Omental fat pad (tissue), 4 donors: ENCODE measurements around the gene MTF2. TPM values are rescaled to one million over a fixed set of nuclear protein-coding genes. Genes with fewer than 3 reads are reported as not detected.

Experiments
- ATAC-seq: fragments of 150-250 bp; one replicate; pipeline ENCODE4 v1.9.1; 2016; ENCODE audit warnings: mild to moderate bottlenecking, moderate library complexity; ENCODE audit not compliant: low FRiP score
- DNase-seq: peaks from one replicate; pipeline ENCODE4 v3.0.0-alpha.2; 2019; ENCODE audit warnings: low spot score
- CTCF ChIP-seq, 3 donors: fragments of 450-650 bp; IDR thresholded peaks; one replicate each; pipeline ENCODE4 v1.5.1; 2016 to 2017; ENCODE audit warnings: antibody characterized with exemption in 3 of 3, mild to moderate bottlenecking in 3 of 3, moderate library complexity in 2 of 3
- total RNA-seq, 4 donors: library from RNA; depleted of rRNA; stranded (reverse); fragments of >200 nt; gene quantifications; one replicate each; pipeline ENCODE4 v1.1.0, GENCODE V29; 2016

MTF2 gene
- total RNA-seq, 4 donors from 2014 or later, result 8.4 to 27.6 (median 14.1) TPM

- ATAC-seq (no peak), DNase-seq (no peak)
- no peak for TF ChIP-seq CTCF (IDR thresholded peaks at IDR 0.05)
These were observed 57.4 kb downstream of the MTF2 start for GRCh38 chr1:93136445-93136844.

- TF ChIP-seq CTCF (IDR thresholded peaks at IDR 0.05), result no peak
- DNase-seq, result no peak
- no peak for ATAC-seq
These were observed 58.7 kb downstream of the MTF2 start for GRCh38 chr1:93137604-93138292.

- TF ChIP-seq CTCF (IDR thresholded peaks at IDR 0.05), result no peak
- ATAC-seq (no peak), DNase-seq (no peak)
These were observed 61.0 kb downstream of the MTF2 start for GRCh38 chr1:93140106-93140505.

DNA sequence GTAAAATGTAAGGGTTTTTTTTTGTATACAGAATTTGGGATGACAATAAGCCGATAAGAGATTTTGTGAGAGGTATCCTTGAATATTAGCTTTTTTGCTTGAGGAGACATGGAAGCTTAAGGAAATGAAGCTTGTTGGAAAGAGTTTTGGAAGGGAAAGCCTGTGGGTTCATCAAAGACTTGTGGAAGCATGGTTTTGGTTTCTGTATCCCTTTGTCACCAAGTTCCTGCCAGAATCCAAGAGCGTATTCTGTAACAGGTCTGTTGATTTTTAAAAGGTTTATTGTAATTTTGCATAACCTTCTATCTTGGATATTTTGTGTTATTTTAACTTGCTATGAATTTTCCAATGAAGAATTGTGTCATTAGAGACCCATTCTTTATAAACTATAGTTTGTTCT lies 63.1 kb downstream of the MTF2 start:
- no peak for DNase-seq
- no peak for ATAC-seq
- no peak for TF ChIP-seq CTCF (IDR thresholded peaks at IDR 0.05)

DNA sequence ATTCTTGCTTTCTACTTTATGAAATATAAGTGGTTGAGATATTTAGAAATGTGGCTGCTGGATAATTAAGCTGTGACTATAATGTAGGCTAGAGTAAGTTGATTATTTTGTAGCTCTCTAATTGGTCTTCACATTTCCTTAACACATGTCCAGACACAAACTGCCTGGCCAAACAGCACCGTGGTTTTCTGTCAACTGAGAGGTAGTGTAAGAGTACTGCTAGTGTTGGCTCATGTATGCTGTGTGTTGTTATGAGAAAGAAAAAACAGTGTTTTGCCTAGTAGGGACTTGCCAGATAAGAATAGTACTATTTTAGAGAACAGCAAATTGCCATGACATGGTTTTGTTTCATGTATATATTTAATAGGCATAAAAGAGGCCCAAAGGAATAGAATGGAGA lies 64.1 kb downstream of the MTF2 start:
- ATAC-seq (no peak), DNase-seq (no peak)
- TF ChIP-seq CTCF (IDR thresholded peaks at IDR 0.05), result no peak

- no peak for TF ChIP-seq CTCF (IDR thresholded peaks at IDR 0.05)
- no peak for DNase-seq
- no peak for ATAC-seq
These were observed 64.7 kb downstream of the MTF2 start for GRCh38 chr1:93143769-93144168.

- DNase-seq, result no peak
- no peak for ATAC-seq
- no peak for TF ChIP-seq CTCF (IDR thresholded peaks at IDR 0.05)
These were observed 68.9 kb downstream of the MTF2 start for GRCh38 chr1:93148001-93148400.
